Gastroesophageal sphincter (tissue), 3 donors: Measurements from ENCODE around the gene FRMD4B.

ENCODE experiments used
- CTCF ChIP-seq, 4 experiments: fragments of 200-600 bp in 2 of 4; fragments of 450-650 bp in 2 of 4; sonication (generic) in 1 of 4; IDR thresholded peaks; one replicate each; pipeline ENCODE4 v1.5.1; 2017 to 2019; ENCODE audit warnings: antibody characterized with exemption in 4 of 4, mild to moderate bottlenecking in 2 of 4, moderate library complexity in 2 of 4
- EP300 ChIP-seq: sonication (generic); formaldehyde crosslinking; IDR thresholded peaks from one replicate; pipeline ENCODE4 v1.6.1; 2017; ENCODE audit warnings: antibody characterized with exemption, mild to moderate bottlenecking
- POLR2A ChIP-seq, 2 donors: fragments of 450-650 bp; IDR thresholded peaks; one replicate each; pipeline ENCODE4 v1.6.1; 2017; ENCODE audit warnings: antibody characterized with exemption in 2 of 2, mild to moderate bottlenecking in 2 of 2, moderate library complexity in 1 of 2
- POLR2AphosphoS5 ChIP-seq: sonication (generic); formaldehyde crosslinking; IDR thresholded peaks from one replicate; pipeline ENCODE4 v1.6.1; 2017; ENCODE audit warnings: antibody characterized with exemption

- TF ChIP-seq POLR2A (IDR thresholded peaks at IDR 0.05) (no peak), POLR2AphosphoS5 (no peak), CTCF (IDR thresholded peaks at IDR 0.05) (no peak), EP300 (no peak)
Observed at GRCh38 chr3:69214241-69214640, 171.6 kb downstream of the FRMD4B start.
